Transverse colon (tissue), 4 donors: ENCODE measurements around the gene ARHGAP11A.

ENCODE experiments used
- EP300 ChIP-seq: sonication (generic); formaldehyde crosslinking; IDR thresholded peaks from one replicate; pipeline ENCODE4 v1.6.1; 2017; ENCODE audit warnings: antibody characterized with exemption, low read depth
- POLR2A ChIP-seq: fragments of 450-650 bp; IDR thresholded peaks from one replicate; pipeline ENCODE4 v1.6.1; 2016; ENCODE audit warnings: antibody characterized with exemption, mild to moderate bottlenecking, moderate library complexity
- POLR2AphosphoS5 ChIP-seq, 3 donors: sonication (generic); formaldehyde crosslinking; IDR thresholded peaks; one replicate each; pipeline ENCODE4 v1.6.1; 2016; ENCODE audit warnings: antibody characterized with exemption in 3 of 3
- TF ChIP-seq, protein P1 (sequence below), 5 experiments: fragments of 200-600 bp in 3 of 5; fragments of 450-650 bp in 2 of 5; sonication (generic) in 3 of 5; IDR thresholded peaks; 1 replicate in 2 of 5; 2 replicates in 3 of 5; pipeline ENCODE4 v1.5.1; 2016 to 2017; ENCODE audit warnings: antibody characterized with exemption in 5 of 5, inconsistent platforms in 3 of 5, mild to moderate bottlenecking in 2 of 5, moderate library complexity in 1 of 5

DNA sequence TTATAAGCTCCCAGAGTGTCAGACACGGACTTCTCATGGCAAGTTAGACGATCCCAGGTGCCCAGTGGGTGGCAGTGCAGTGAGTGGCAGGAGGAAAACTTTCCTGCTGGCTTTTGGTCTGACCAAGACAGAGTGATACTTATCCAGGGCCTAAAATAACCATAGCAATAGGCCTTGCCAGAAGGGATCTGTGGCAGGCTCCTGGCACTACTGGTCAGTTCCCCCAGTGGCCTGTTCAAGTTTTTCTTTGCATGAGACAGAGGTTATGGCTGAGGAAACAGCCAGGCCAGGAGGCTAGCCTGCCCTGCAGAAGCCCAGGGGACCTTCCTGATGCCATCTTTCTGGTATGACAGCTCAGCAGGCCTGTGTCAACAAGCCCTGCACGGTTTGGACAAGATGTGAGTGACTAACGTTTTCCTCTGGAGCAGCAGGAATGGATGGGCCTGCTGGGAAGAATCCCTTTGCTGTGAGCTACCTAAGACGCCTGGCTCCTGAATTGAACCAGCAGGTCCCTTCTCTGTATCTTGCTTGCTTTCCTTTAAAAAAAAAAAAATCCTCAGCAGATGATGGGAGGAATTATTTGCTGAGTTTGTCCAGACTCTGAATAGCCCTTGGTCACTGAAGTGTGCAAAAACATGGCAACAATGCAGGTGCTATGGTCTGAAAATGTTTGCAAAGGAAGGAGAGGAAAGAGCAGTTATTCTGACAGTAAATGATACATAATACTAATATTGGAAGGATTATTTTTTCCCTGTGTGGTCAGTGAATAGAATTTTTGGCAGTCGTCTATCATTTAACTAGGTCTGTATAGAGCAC is 44.2 kb downstream of the ARHGAP11A start:
- TF ChIP-seq, protein P1, sequence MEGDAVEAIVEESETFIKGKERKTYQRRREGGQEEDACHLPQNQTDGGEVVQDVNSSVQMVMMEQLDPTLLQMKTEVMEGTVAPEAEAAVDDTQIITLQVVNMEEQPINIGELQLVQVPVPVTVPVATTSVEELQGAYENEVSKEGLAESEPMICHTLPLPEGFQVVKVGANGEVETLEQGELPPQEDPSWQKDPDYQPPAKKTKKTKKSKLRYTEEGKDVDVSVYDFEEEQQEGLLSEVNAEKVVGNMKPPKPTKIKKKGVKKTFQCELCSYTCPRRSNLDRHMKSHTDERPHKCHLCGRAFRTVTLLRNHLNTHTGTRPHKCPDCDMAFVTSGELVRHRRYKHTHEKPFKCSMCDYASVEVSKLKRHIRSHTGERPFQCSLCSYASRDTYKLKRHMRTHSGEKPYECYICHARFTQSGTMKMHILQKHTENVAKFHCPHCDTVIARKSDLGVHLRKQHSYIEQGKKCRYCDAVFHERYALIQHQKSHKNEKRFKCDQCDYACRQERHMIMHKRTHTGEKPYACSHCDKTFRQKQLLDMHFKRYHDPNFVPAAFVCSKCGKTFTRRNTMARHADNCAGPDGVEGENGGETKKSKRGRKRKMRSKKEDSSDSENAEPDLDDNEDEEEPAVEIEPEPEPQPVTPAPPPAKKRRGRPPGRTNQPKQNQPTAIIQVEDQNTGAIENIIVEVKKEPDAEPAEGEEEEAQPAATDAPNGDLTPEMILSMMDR (IDR thresholded peaks at IDR 0.05) = no peak
- TF ChIP-seq EP300 (no peak), POLR2AphosphoS5 (IDR thresholded peaks at IDR 0.05) (no peak), POLR2A (no peak)
